Keratinocyte (primary cell): ENCODE measurements around the gene UTP11. TPM values are rescaled to one million over a fixed set of nuclear protein-coding genes. Genes with fewer than 3 reads are reported as not detected.
A peak's percentile ranks its signal among the peaks of the same experiment; 100 is the strongest.

Experiments
- DNase-seq: peaks from one replicate; pipeline ENCODE4 v3.0.0-alpha.2; 2011; ENCODE audit warnings: low read depth, missing footprints, low spot score
- FAIRE-seq: peaks from 2 replicates; lab custom pipeline; 2011; peaks lifted over from hg19 to GRCh38; lab: Jason Lieb, UNC
- H2AFZ ChIP-seq: 2 replicates; pipeline ENCODE4 v1.6.0; 2012; ENCODE audit warnings: low read length, control low read depth, inconsistent platforms; ENCODE audit not compliant: control insufficient read depth
- H3K27ac ChIP-seq: 2 replicates; pipeline ENCODE4 v1.5.1; 2011; ENCODE audit warnings: low read length; ENCODE audit not compliant: control insufficient read depth, insufficient read depth
- H3K27me3 ChIP-seq: 3 replicates; pipeline ENCODE4 v1.6.0; 2011; ENCODE audit warnings: low read length; ENCODE audit not compliant: control insufficient read depth, insufficient read depth; ENCODE audit errors: extremely low read depth
- H3K36me3 ChIP-seq, 2 experiments: 2 replicates in 1 of 2; 3 replicates in 1 of 2; pipeline ENCODE4 v1.5.1; 2011; ENCODE audit warnings: low read length in 2 of 2, mild to moderate bottlenecking in 1 of 2; ENCODE audit not compliant: control insufficient read depth in 2 of 2, insufficient read depth in 2 of 2; ENCODE audit errors: extremely low read depth in 1 of 2
- H3K4me1 ChIP-seq: 3 replicates; pipeline ENCODE4 v1.5.1; 2011; ENCODE audit warnings: low read length; ENCODE audit not compliant: control insufficient read depth, insufficient read depth; ENCODE audit errors: extremely low read depth
- H3K4me2 ChIP-seq: 3 replicates; pipeline ENCODE4 v1.6.0; 2011; ENCODE audit warnings: low read depth, low read length; ENCODE audit not compliant: control insufficient read depth, insufficient read depth; ENCODE audit errors: extremely low read depth
- H3K4me3 ChIP-seq, 3 experiments: fragments of 200-600 bp in 1 of 3; sonication (generic) in 1 of 3; 2 replicates in 2 of 3; 3 replicates in 1 of 3; pipeline ENCODE4 v1.5.1; 2011 to 2016; ENCODE audit warnings: low read length in 3 of 3, mild to moderate bottlenecking in 3 of 3, control low read depth in 2 of 3, inconsistent platforms in 1 of 3, low read depth in 1 of 3, mixed read lengths in 1 of 3, mixed run types in 1 of 3, moderate library complexity in 1 of 3; ENCODE audit not compliant: control insufficient read depth in 2 of 3, insufficient read depth in 2 of 3; ENCODE audit errors: extremely low read depth in 1 of 3
- H3K79me2 ChIP-seq: 2 replicates; pipeline ENCODE4 v1.6.0; 2012; ENCODE audit warnings: low read length; ENCODE audit not compliant: control insufficient read depth, insufficient read depth
- H3K9ac ChIP-seq: 3 replicates; pipeline ENCODE4 v1.6.0; 2011; ENCODE audit warnings: low read length; ENCODE audit not compliant: control insufficient read depth, insufficient read depth; ENCODE audit errors: extremely low read depth
- H3K9me1 ChIP-seq: 3 replicates; pipeline ENCODE4 v1.6.0; 2011; ENCODE audit warnings: low read length; ENCODE audit not compliant: control insufficient read depth, insufficient read depth; ENCODE audit errors: extremely low read depth
- H3K9me3 ChIP-seq: 2 replicates; pipeline ENCODE4 v1.5.1; 2012; ENCODE audit warnings: low read depth, low read length; ENCODE audit not compliant: control insufficient read depth
- H4K20me1 ChIP-seq: 3 replicates; pipeline ENCODE4 v1.6.0; 2011; ENCODE audit warnings: low read length; ENCODE audit not compliant: control insufficient read depth, insufficient read depth; ENCODE audit errors: extremely low read depth
- CTCF ChIP-seq, 3 experiments: IDR thresholded peaks in 1 of 3; conservative IDR thresholded peaks in 1 of 3; optimal IDR thresholded peaks in 1 of 3; 2 replicates in 2 of 3; 3 replicates in 1 of 3; pipeline versions ENCODE3 to v1.5.1; 2011; ENCODE audit warnings: low read length in 3 of 3, mild to moderate bottlenecking in 3 of 3, moderate library complexity in 2 of 3, control low read depth in 1 of 3, inconsistent platforms in 1 of 3; ENCODE audit not compliant: insufficient read depth in 2 of 3; ENCODE audit errors: extremely low read depth in 1 of 3
- EZH2 ChIP-seq: IDR thresholded peaks from one replicate; pipeline ENCODE4 v1.6.1; 2012; ENCODE audit warnings: inconsistent platforms, mild to moderate bottlenecking, low read length, moderate library complexity
- dilution Hi-C: fragments of 300-500 bp; cut with MboI; formaldehyde crosslinking; loops from one replicate; pipeline ENCODE4 v1.7.0; 2020; ENCODE audit warnings: low sequenced_read_pairs; ENCODE audit not compliant: extremely low pct_ligation_motif_present
- polyA plus RNA-seq, 5 experiments: library from polyadenylated mRNA; depleted of rRNA in 3 of 5; stranded (reverse) in 3 of 5; stranded (forward) in 1 of 5; unstranded in 1 of 5; fragments of >200 nt; gene quantifications; 1 replicate in 1 of 5; 2 replicates in 3 of 5; 3 replicates in 1 of 5; pipeline versions ENCODE4 v1.2.1 to v1.2.3, GENCODE V29; 2011 to 2012; ENCODE audit warnings: missing spikeins in 2 of 5, low read depth in 1 of 5, low replicate concordance in 1 of 5
- small RNA-seq, 3 experiments: library from RNA; depleted of rRNA; stranded (forward); fragments of <200 nt; gene quantifications; one replicate each; pipeline ENCODE3, GENCODE V24; 2012; ENCODE audit warnings: low read depth in 3 of 3, low replicate concordance in 1 of 3; ENCODE audit not compliant: insufficient read length in 3 of 3

The UTP11 gene
- polyA plus RNA-seq, 1 donor (not counting 4 experiments of a cell fraction or from before 2014, with no cell fraction given): 50.0 TPM

- Histone ChIP-seq H3K36me3 (no peaks in the 10 kb centered on the region), H3K79me2 (no peaks in the 10 kb centered on the region), H3K9me1 (no peaks in the 10 kb centered on the region), H3K4me2 (peak overlapping the region; percentile 61), H3K9me3 (no peaks in the 10 kb centered on the region), H4K20me1 (no peaks in the 10 kb centered on the region), H3K4me1 (peaks cover 25% of the 10 kb centered on the region), H3K9ac (peak overlapping the region; percentile 5), H3K27me3 (no peaks in the 10 kb centered on the region), H3K4me3 (no peak overlapping the region), H3K27ac (no peak overlapping the region), H2AFZ (peak overlapping the region; percentile 18)
- dilution Hi-C loops: no loop called here
- DNase-seq: no peak
- peak; percentile 90 for FAIRE-seq
- no peak for TF ChIP-seq EZH2
- no peak for TF ChIP-seq CTCF (optimal IDR thresholded peaks at IDR 0.05 in 1 of 3, IDR thresholded peaks at IDR 0.05 in 1 of 3, conservative IDR thresholded peaks at IDR 0.05 in 1 of 3; ENCODE audit: extremely low read depth in 1 of 3, insufficient read depth in 2 of 3, low read length in 3 of 3)
These were observed 61.2 kb downstream of the UTP11 start for GRCh38 chr1:38073534-38074301.

- no peaks in the 10 kb centered on the region for H3K27me3 ChIP-seq
- no peaks in the 10 kb centered on the region for H3K36me3 ChIP-seq
- H3K4me1 ChIP-seq: peaks cover 25% of the 10 kb centered on the region
- peak overlapping the region; percentile 61 for H3K4me2 ChIP-seq
- dilution Hi-C loops: no loop called here
- no peaks in the 10 kb centered on the region for H3K9me1 ChIP-seq
- no peaks in the 10 kb centered on the region for H3K9me3 ChIP-seq
- no peak overlapping the region for H2AFZ ChIP-seq
- H3K79me2 ChIP-seq: no peaks in the 10 kb centered on the region
- H4K20me1 ChIP-seq: no peaks in the 10 kb centered on the region
- H3K27ac ChIP-seq: no peak overlapping the region
- H3K9ac ChIP-seq: no peak overlapping the region
- H3K4me3 ChIP-seq: no peak overlapping the region
- DNase-seq (no peak), FAIRE-seq (no peak)
- TF ChIP-seq EZH2 (no peak), CTCF (optimal IDR thresholded peaks at IDR 0.05 in 1 of 3, IDR thresholded peaks at IDR 0.05 in 1 of 3, conservative IDR thresholded peaks at IDR 0.05 in 1 of 3; ENCODE audit: extremely low read depth in 1 of 3, insufficient read depth in 2 of 3, low read length in 3 of 3) (no peak)
These were observed 61.8 kb downstream of the UTP11 start for GRCh38 chr1:38074302-38074677.

Small RNAs within 50 kb of the gene (small RNA-seq; reads per million reads assigned to genes)
- gene RNU6-510P: 0 to 0.25 (median 0) reads per million in 3 experiments

Other genes starting within 250 kb of the UTP11 start
- 0.01 TPM in 1 of 3 replicates, not detected in the others for gene EPHA10, start 247.6 kb upstream of the UTP11 start, polyA plus RNA-seq
- gene MANEAL, start 218.9 kb upstream of the UTP11 start, polyA plus RNA-seq: 0.32 to 0.72 TPM (median 0.37 TPM) in 3 replicates
- gene C1orf122, start 204.9 kb upstream of the UTP11 start, polyA plus RNA-seq: 22.2 to 46.0 TPM (median 25.8 TPM) in 3 replicates
- gene YRDC, start 204.5 kb upstream of the UTP11 start, polyA plus RNA-seq: 21.7 to 26.8 TPM (median 22.2 TPM) in 3 replicates
- gene MTF1, start 153.1 kb upstream of the UTP11 start, polyA plus RNA-seq: 10.5 to 13.1 TPM (median 10.7 TPM) in 3 replicates
- 3.4 to 6.4 TPM (median 6.0 TPM) in 3 replicates for gene INPP5B, start 65.7 kb upstream of the UTP11 start, polyA plus RNA-seq
- 26.4 to 47.0 TPM (median 44.5 TPM) in 3 replicates for gene SF3A3, start 22.7 kb upstream of the UTP11 start, polyA plus RNA-seq
- 5.1 to 24.6 TPM (median 5.2 TPM) in 3 replicates for gene FHL3, start 7.2 kb upstream of the UTP11 start, polyA plus RNA-seq
- 0.32 to 1.3 TPM (median 0.59 TPM) in 3 replicates for gene POU3F1, start 34.1 kb downstream of the UTP11 start, polyA plus RNA-seq